Activated CD8-positive, alpha-beta T cell treated with anti-CD3 and anti-CD28 coated beads for 36 hours (primary cell): ENCODE measurements around the gene SMIM30. TPM values are rescaled to one million over a fixed set of nuclear protein-coding genes. Genes with fewer than 3 reads are reported as not detected.
A peak's percentile ranks its signal among the peaks of the same experiment; 100 is the strongest.

Experiments used
- ATAC-seq: fragments of 200-7000 bp; cut with Tn5 transposase; one replicate; pipeline ENCODE4 v1.10.0; 2021; ENCODE audit warnings: mild to moderate bottlenecking, moderate library complexity
- CTCF ChIA-PET: fragments of 350-600 bp; sonication (Branson Sonifier 250); formaldehyde crosslinking; loops from one replicate; lab custom pipeline; 2021; ENCODE audit warnings: antibody characterized with exemption; lab: Charles Lee
- POLR2A ChIA-PET: fragments of 350-600 bp; sonication (Branson Sonifier 250); formaldehyde crosslinking; loops from one replicate; lab custom pipeline; 2021; ENCODE audit warnings: antibody characterized with exemption; lab: Charles Lee
- DNase-seq: peaks from one replicate; pipeline ENCODE4 v3.0.0-alpha.2; 2020
- H3K27ac Mint-ChIP-seq: one replicate; pipeline ENCODE4 v1.8.0; 2021; ENCODE audit warnings: mild to moderate bottlenecking, mixed read lengths
- H3K27me3 Mint-ChIP-seq: one replicate; pipeline ENCODE4 v1.8.0; 2021; ENCODE audit warnings: mixed read lengths
- H3K36me3 Mint-ChIP-seq: one replicate; pipeline ENCODE4 v1.8.0; 2021; ENCODE audit warnings: low read depth, mixed read lengths
- H3K4me1 Mint-ChIP-seq: one replicate; pipeline ENCODE4 v1.8.0; 2021; ENCODE audit warnings: low read depth, mixed read lengths
- H3K4me3 Mint-ChIP-seq: one replicate; pipeline ENCODE4 v1.8.0; 2021; ENCODE audit warnings: mild to moderate bottlenecking, moderate library complexity, mixed read lengths
- H3K9me3 Mint-ChIP-seq: one replicate; pipeline ENCODE4 v1.8.0; 2021; ENCODE audit warnings: mixed read lengths
- CTCF ChIP-seq: fragments of 200-600 bp; IDR thresholded peaks from one replicate; pipeline ENCODE4 v1.8.0; 2022; ENCODE audit warnings: antibody characterized with exemption, mild to moderate bottlenecking
- intact Hi-C: fragments of 100-400 bp; cut with micrococcal nuclease; formaldehyde crosslinking; loops from one replicate; pipeline ENCODE4 v1.10.0; 2022
- total RNA-seq, 2 experiments: library from RNA; stranded (reverse); gene quantifications; one replicate each; pipeline ENCODE4 v1.2.3, GENCODE V29; 2021

SMIM30 gene
- total RNA-seq, 2 experiments from 2014 or later, result 49.3 to 49.8 TPM

GRCh38 chr7:113113912-113114311 lies 4.4 kb downstream of the SMIM30 start:
- no peaks in the 10 kb centered on the region for H3K27me3 Mint-ChIP-seq
- no peak overlapping the region for H3K4me3 Mint-ChIP-seq
- CTCF ChIA-PET, result no interaction called here
- POLR2A ChIA-PET, result no interaction called here
- H3K9me3 Mint-ChIP-seq, result no peaks in the 10 kb centered on the region
- H3K27ac Mint-ChIP-seq, result no peak overlapping the region
- ATAC-seq (no peak), DNase-seq (peak; percentile 6)
- intact Hi-C loops, result no loop called here
- H3K4me1 Mint-ChIP-seq, result peaks cover 10% of the 10 kb centered on the region
- TF ChIP-seq CTCF, result no peak
- H3K36me3 Mint-ChIP-seq, result peaks cover 27% of the 10 kb centered on the region

GRCh38 chr7:113109718-113110117 lies 8.6 kb downstream of the SMIM30 start:
- no peak for TF ChIP-seq CTCF
- H3K27me3 Mint-ChIP-seq, result peaks cover 2% of the 10 kb centered on the region
- H3K4me1 Mint-ChIP-seq, result no peaks in the 10 kb centered on the region
- DNase-seq, result no peak
- no peak overlapping the region for H3K27ac Mint-ChIP-seq
- no peak for ATAC-seq
- H3K9me3 Mint-ChIP-seq, result no peaks in the 10 kb centered on the region
- ChIA-PET CTCF (no interaction called here), POLR2A (no interaction called here)
- H3K36me3 Mint-ChIP-seq, result peaks cover 9% of the 10 kb centered on the region
- intact Hi-C loops, result no loop called here
- no peak overlapping the region for H3K4me3 Mint-ChIP-seq

GRCh38 chr7:113100121-113100603 lies 18.2 kb downstream of the SMIM30 start:
- H3K36me3 Mint-ChIP-seq, result no peaks in the 10 kb centered on the region
- CTCF ChIA-PET, result no interaction called here
- H3K4me3 Mint-ChIP-seq, result no peak overlapping the region
- TF ChIP-seq CTCF, result no peak
- no peak for ATAC-seq
- intact Hi-C loops, result no loop called here
- peaks cover 8% of the 10 kb centered on the region for H3K27me3 Mint-ChIP-seq
- POLR2A ChIA-PET, result no interaction called here
- no peaks in the 10 kb centered on the region for H3K4me1 Mint-ChIP-seq
- H3K27ac Mint-ChIP-seq, result no peak overlapping the region
- no peak for DNase-seq
- H3K9me3 Mint-ChIP-seq, result no peaks in the 10 kb centered on the region

- CTCF ChIA-PET, result no interaction called here
These were observed 19.0 kb downstream of the SMIM30 start for GRCh38 chr7:113099284-113099919.

More at GRCh38 chr7:113099284-113099919, 19.0 kb downstream of the SMIM30 start:
- POLR2A ChIA-PET, result no interaction called here
- Mint-ChIP-seq H3K9me3 (no peaks in the 10 kb centered on the region), H3K4me1 (no peaks in the 10 kb centered on the region), H3K27me3 (peaks cover 9% of the 10 kb centered on the region), H3K36me3 (no peaks in the 10 kb centered on the region), H3K4me3 (no peak overlapping the region), H3K27ac (no peak overlapping the region)
- ATAC-seq (no peak), DNase-seq (no peak)
- TF ChIP-seq CTCF, result no peak
- intact Hi-C loops, result no loop called here
